Stimulated activated naive B cell treated with anti-CD40 and anti-IgM and Interleukin-4, amounts not matched to agents 10 μg/mL and 1 μg/mL and 100 μg/mL, for 72 hours (primary cell): ENCODE results near the gene C14orf180.

Experiments
- ATAC-seq, 2 donors: fragments of 150-1000 bp; cut with Tn5 transposase; replicated peaks; 2 replicates each; pipeline ENCODE4 v1.10.0; 2021; ENCODE audit warnings: moderate library complexity in 1 of 2
- DNase-seq: peaks from one replicate; pipeline ENCODE4 v3.0.0; 2021
- H3K27ac Mint-ChIP-seq: one replicate; pipeline ENCODE4 v1.8.0; 2022; ENCODE audit warnings: mild to moderate bottlenecking, mixed read lengths
- H3K27me3 Mint-ChIP-seq, 2 donors: one replicate each; pipeline ENCODE4 v1.8.0; 2022; ENCODE audit warnings: mixed read lengths in 2 of 2
- H3K36me3 Mint-ChIP-seq, 2 donors: one replicate each; pipeline ENCODE4 v1.8.0; 2022; ENCODE audit warnings: mixed read lengths in 2 of 2, mild to moderate bottlenecking in 1 of 2
- H3K4me1 Mint-ChIP-seq, 2 donors: one replicate each; pipeline ENCODE4 v1.8.0; 2022; ENCODE audit warnings: mixed read lengths in 2 of 2, mild to moderate bottlenecking in 1 of 2
- H3K4me3 Mint-ChIP-seq, 2 donors: one replicate each; pipeline ENCODE4 v1.8.0; 2022; ENCODE audit warnings: mild to moderate bottlenecking in 2 of 2, mixed read lengths in 2 of 2, moderate library complexity in 1 of 2
- H3K9me3 Mint-ChIP-seq, 2 donors: one replicate each; pipeline ENCODE4 v1.8.0; 2022; ENCODE audit warnings: mixed read lengths in 2 of 2, mild to moderate bottlenecking in 1 of 2

C14orf180 gene

GRCh38 chr14:104554608-104555429 lies 24.7 kb upstream of the C14orf180 start:
- DNase-seq = no peak
- H3K27ac Mint-ChIP-seq = no peak overlapping the region
- H3K36me3 Mint-ChIP-seq = no peaks in the 10 kb centered on the region
- no peak overlapping the region for H3K4me3 Mint-ChIP-seq
- no peak for ATAC-seq
- peaks cover 0 to 1% of the 10 kb centered on the region in 2 donors for H3K9me3 Mint-ChIP-seq
- no peaks in the 10 kb centered on the region for H3K4me1 Mint-ChIP-seq
- H3K27me3 Mint-ChIP-seq = peaks cover 18 to 22% of the 10 kb centered on the region in 2 donors

GRCh38 chr14:104555430-104556255 lies 23.9 kb upstream of the C14orf180 start:
- Mint-ChIP-seq H3K9me3 (no peaks in the 10 kb centered on the region), H3K27me3 (peaks cover 15% of the 10 kb centered on the region in 2 donors), H3K36me3 (no peaks in the 10 kb centered on the region), H3K27ac (no peak overlapping the region), H3K4me1 (no peaks in the 10 kb centered on the region), H3K4me3 (no peak overlapping the region)
- ATAC-seq (no peak), DNase-seq (no peak)

- no peak overlapping the region for H3K27ac Mint-ChIP-seq
- no peaks in the 10 kb centered on the region for H3K9me3 Mint-ChIP-seq
- peaks cover 17 to 23% of the 10 kb centered on the region in 2 donors for H3K27me3 Mint-ChIP-seq
- H3K36me3 Mint-ChIP-seq = no peaks in the 10 kb centered on the region
- no peak overlapping the region for H3K4me3 Mint-ChIP-seq
- ATAC-seq (no peak), DNase-seq (no peak)
- H3K4me1 Mint-ChIP-seq = no peaks in the 10 kb centered on the region
Measured at GRCh38 chr14:104556256-104557021, 23.1 kb upstream of the C14orf180 start.

DNA sequence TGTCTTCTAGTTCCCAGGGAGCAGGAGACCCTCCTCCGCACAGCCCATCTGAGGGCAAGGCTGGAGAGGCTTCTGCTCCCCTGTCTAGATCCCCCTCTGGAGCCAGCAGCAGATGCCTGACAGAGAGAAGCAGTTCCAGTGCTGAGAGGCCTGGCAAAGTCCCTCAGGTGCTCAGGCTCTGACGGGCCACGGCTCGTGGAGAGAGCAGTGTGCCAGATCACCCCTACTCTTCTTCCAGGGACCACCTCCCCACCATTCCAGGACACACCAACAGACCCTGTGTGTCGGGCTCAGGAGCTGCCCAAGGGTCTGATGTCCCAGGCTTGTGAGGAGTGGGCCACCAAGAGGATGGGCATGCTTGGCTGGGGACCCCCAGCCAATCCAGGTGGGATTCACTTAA lies 22.5 kb upstream of the C14orf180 start:
- Mint-ChIP-seq H3K27me3 (peaks cover 23 to 24% of the 10 kb centered on the region in 2 donors), H3K27ac (no peak overlapping the region), H3K4me1 (peaks cover 0 to 3% of the 10 kb centered on the region in 2 donors), H3K36me3 (no peaks in the 10 kb centered on the region), H3K4me3 (no peak overlapping the region), H3K9me3 (no peaks in the 10 kb centered on the region)
- no peak for DNase-seq
- ATAC-seq = no peak

GRCh38 chr14:104557766-104558165 lies 21.8 kb upstream of the C14orf180 start:
- Mint-ChIP-seq H3K4me3 (no peak overlapping the region), H3K4me1 (peaks cover 0 to 3% of the 10 kb centered on the region in 2 donors), H3K27ac (no peak overlapping the region), H3K27me3 (peaks cover 20 to 21% of the 10 kb centered on the region in 2 donors), H3K9me3 (no peaks in the 10 kb centered on the region), H3K36me3 (no peaks in the 10 kb centered on the region)
- DNase-seq (no peak), ATAC-seq (no peak)

- no peak overlapping the region for H3K4me3 Mint-ChIP-seq
- peaks cover 16 to 23% of the 10 kb centered on the region in 2 donors for H3K27me3 Mint-ChIP-seq
- peaks cover under 1 to 8% of the 10 kb centered on the region in 2 donors for H3K4me1 Mint-ChIP-seq
- no peak for DNase-seq
- no peak for ATAC-seq
- H3K27ac Mint-ChIP-seq = no peak overlapping the region
- no peaks in the 10 kb centered on the region for H3K36me3 Mint-ChIP-seq
- H3K9me3 Mint-ChIP-seq = no peaks in the 10 kb centered on the region
Measured at GRCh38 chr14:104558231-104559027, 21.1 kb upstream of the C14orf180 start.

DNA sequence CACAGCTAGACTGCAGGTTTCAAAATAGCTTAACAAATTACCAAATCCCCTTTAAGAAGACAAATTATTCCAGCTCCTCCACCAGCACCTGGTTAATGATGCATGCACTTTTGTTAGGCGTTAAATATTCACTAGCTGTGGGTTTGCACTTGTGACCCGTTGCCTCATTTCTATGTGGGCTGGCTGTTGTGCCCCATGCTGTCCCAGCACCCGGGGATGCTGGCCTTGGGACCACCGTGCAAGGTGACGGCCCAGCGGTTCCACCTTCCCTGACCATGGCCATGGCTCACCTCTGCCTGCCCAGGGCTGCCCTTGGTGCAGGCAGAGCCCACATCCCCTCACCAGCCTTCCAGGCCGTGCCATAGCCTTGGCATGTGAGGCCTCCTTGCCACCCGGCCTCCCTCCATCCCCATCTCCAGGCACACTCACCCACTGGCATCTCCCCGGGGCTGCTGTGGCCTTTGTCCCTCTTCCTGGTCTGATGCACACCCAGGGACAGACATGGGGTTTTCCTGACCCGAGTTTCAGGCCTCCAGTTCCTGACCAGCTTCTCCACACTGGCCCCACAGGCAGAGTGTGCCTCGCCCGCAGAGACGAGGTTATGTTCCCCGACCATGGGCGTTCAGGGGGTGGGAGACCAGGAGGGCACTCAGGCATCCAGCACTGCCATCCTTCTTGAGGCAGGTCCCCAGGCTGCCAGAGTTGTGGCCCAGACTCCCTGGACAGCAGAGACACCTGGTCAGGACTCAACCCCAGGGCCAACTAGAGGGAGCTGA lies 20.3 kb upstream of the C14orf180 start:
- Mint-ChIP-seq H3K27ac (no peak overlapping the region), H3K4me3 (no peak overlapping the region), H3K4me1 (peaks cover 8 to 16% of the 10 kb centered on the region in 2 donors), H3K9me3 (no peaks in the 10 kb centered on the region), H3K27me3 (peaks cover 19 to 31% of the 10 kb centered on the region in 2 donors), H3K36me3 (no peaks in the 10 kb centered on the region)
- ATAC-seq = no peak
- DNase-seq = no peak

GRCh38 chr14:104559804-104560585 lies 19.6 kb upstream of the C14orf180 start:
- no peaks in the 10 kb centered on the region for H3K36me3 Mint-ChIP-seq
- ATAC-seq = no peak
- no peak overlapping the region for H3K27ac Mint-ChIP-seq
- H3K27me3 Mint-ChIP-seq = peaks cover 24 to 38% of the 10 kb centered on the region in 2 donors
- no peak overlapping the region for H3K4me3 Mint-ChIP-seq
- no peak for DNase-seq
- H3K4me1 Mint-ChIP-seq = peaks cover 9 to 19% of the 10 kb centered on the region in 2 donors
- no peaks in the 10 kb centered on the region for H3K9me3 Mint-ChIP-seq

- DNase-seq (no peak), ATAC-seq (no peak)
Measured at GRCh38 chr14:104560586-104560945, 19.0 kb upstream of the C14orf180 start.

DNA sequence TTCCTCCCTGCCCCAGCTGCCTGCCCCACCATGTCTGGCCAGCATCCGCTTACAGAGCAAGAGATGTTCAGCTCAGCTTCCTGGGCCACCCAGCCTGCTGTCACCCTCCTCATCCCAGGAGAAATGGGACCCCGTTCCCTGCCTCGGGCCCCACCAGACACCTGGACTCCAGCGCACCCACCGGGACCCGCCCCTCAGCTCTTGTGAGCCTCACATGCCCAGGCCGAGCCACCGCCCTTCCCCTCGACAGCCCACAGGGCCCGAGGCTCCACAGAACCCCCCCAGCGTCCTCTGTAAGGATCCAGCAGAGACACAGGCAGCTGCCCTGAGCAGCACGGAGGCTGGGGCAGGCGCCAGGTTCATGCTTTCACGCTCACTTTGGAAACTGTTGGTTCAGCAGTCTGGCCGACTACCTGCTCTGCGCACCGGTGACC lies 18.4 kb upstream of the C14orf180 start:
- Mint-ChIP-seq H3K4me1 (peaks cover 9 to 19% of the 10 kb centered on the region in 2 donors), H3K9me3 (no peaks in the 10 kb centered on the region), H3K27ac (no peak overlapping the region), H3K36me3 (no peaks in the 10 kb centered on the region), H3K4me3 (no peak overlapping the region), H3K27me3 (peaks cover 35 to 50% of the 10 kb centered on the region in 2 donors)
- ATAC-seq (no peak), DNase-seq (no peak)

More at GRCh38 chr14:104560586-104560945, 19.0 kb upstream of the C14orf180 start:
- Mint-ChIP-seq H3K27ac (no peak overlapping the region), H3K4me3 (no peak overlapping the region), H3K27me3 (peaks cover 29 to 44% of the 10 kb centered on the region in 2 donors), H3K4me1 (peaks cover 9 to 19% of the 10 kb centered on the region in 2 donors), H3K9me3 (no peaks in the 10 kb centered on the region), H3K36me3 (no peaks in the 10 kb centered on the region)

GRCh38 chr14:104561632-104562495 lies 17.7 kb upstream of the C14orf180 start:
- H3K9me3 Mint-ChIP-seq = no peaks in the 10 kb centered on the region
- no peak overlapping the region for H3K27ac Mint-ChIP-seq
- H3K36me3 Mint-ChIP-seq = no peaks in the 10 kb centered on the region
- no peak overlapping the region for H3K4me3 Mint-ChIP-seq
- peaks cover 9 to 19% of the 10 kb centered on the region in 2 donors for H3K4me1 Mint-ChIP-seq
- DNase-seq (no peak), ATAC-seq (no peak)
- peaks cover 40 to 56% of the 10 kb centered on the region in 2 donors for H3K27me3 Mint-ChIP-seq

DNA sequence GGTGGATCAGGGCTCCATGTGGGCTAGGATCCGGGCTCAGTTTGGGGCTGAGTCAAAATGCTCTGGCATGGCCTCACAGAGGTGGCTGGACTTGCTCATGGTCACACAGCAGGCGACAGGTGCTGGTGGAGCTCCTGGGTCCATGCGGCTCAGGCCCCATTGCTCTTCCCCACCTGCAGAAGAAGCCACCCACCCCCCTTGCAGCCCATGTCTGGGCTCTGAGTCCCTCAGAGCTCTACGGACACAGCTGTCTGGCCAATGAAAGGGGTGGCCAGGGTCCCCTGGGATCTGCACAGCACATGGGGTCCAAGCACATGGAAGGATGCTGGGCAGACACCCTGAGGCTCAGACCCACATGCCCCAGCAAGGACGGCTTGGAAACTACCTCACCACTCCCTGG lies 17.0 kb upstream of the C14orf180 start:
- Mint-ChIP-seq H3K9me3 (no peaks in the 10 kb centered on the region), H3K36me3 (no peaks in the 10 kb centered on the region)
- no peak for ATAC-seq

More for the DNA sequence above, 17.0 kb upstream of the C14orf180 start:
- Mint-ChIP-seq H3K4me3 (no peak overlapping the region), H3K27ac (no peak overlapping the region), H3K27me3 (peaks cover 40 to 62% of the 10 kb centered on the region in 2 donors), H3K4me1 (peaks cover 9 to 19% of the 10 kb centered on the region in 2 donors)
- DNase-seq = no peak
